Measurements from ENCODE around the gene PTPRF.

- no peak for TF ChIP-seq GATA2 (IDR thresholded peaks at IDR 0.05; ENCODE audit: low read depth, low read length)
- TF ChIP-seq GATA3 (IDR thresholded peaks at IDR 0.05; ENCODE audit: low read depth, low read length): no peak
Measured at GRCh38 chr1:43606624-43607023, 75.9 kb downstream of the PTPRF start.

Data from SH-SY5Y (cell line).